Astrocyte (in vitro differentiated cells and primary cell): ENCODE results near the gene CEP68. TPM values are rescaled to one million over a fixed set of nuclear protein-coding genes. Genes with fewer than 3 reads are reported as not detected.

ENCODE experiments used
- DNase-seq: peaks from one replicate; pipeline ENCODE4 v3.0.0-alpha.2; 2010; ENCODE audit warnings: low read depth
- FAIRE-seq: peaks from 2 replicates; lab custom pipeline; 2011; peaks lifted over from hg19 to GRCh38; lab: Jason Lieb, UNC
- H2AFZ ChIP-seq: 2 replicates; pipeline ENCODE4 v1.6.0; 2012; ENCODE audit warnings: low read depth, low read length, inconsistent platforms
- H3K27ac ChIP-seq: 2 replicates; pipeline ENCODE4 v1.5.1; 2011; ENCODE audit warnings: low read depth, low read length, inconsistent platforms
- H3K27me3 ChIP-seq: 2 replicates; pipeline ENCODE4 v1.6.0; 2011; ENCODE audit warnings: low read length, inconsistent platforms; ENCODE audit not compliant: insufficient read depth
- H3K36me3 ChIP-seq: 2 replicates; pipeline ENCODE4 v1.5.1; 2011; ENCODE audit warnings: low read length, inconsistent platforms; ENCODE audit not compliant: insufficient read depth
- H3K4me1 ChIP-seq: 2 replicates; pipeline ENCODE4 v1.5.1; 2011; ENCODE audit warnings: low read length, inconsistent platforms; ENCODE audit not compliant: insufficient read depth
- H3K4me2 ChIP-seq: 2 replicates; pipeline ENCODE4 v1.6.0; 2012; ENCODE audit warnings: low read length, inconsistent platforms
- H3K4me3 ChIP-seq: 2 replicates; pipeline ENCODE4 v1.5.1; 2011; ENCODE audit warnings: low read depth, mild to moderate bottlenecking, low read length, inconsistent platforms; ENCODE audit not compliant: insufficient read depth
- H3K79me2 ChIP-seq: 2 replicates; pipeline ENCODE4 v1.6.0; 2012; ENCODE audit warnings: mild to moderate bottlenecking, low read length, inconsistent platforms; ENCODE audit not compliant: insufficient read depth
- H3K9ac ChIP-seq: 2 replicates; pipeline ENCODE4 v1.6.0; 2012; ENCODE audit warnings: mild to moderate bottlenecking, low read length, inconsistent platforms
- H3K9me3 ChIP-seq: 2 replicates; pipeline ENCODE4 v1.5.1; 2012; ENCODE audit warnings: low read depth, mild to moderate bottlenecking, low read length, inconsistent platforms; ENCODE audit not compliant: insufficient read depth
- H4K20me1 ChIP-seq: 2 replicates; pipeline ENCODE4 v1.6.0; 2012; ENCODE audit warnings: low read length, inconsistent platforms; ENCODE audit not compliant: insufficient read depth
- H3K27ac Mint-ChIP-seq: one replicate; pipeline ENCODE4 v1.8.0; 2021; ENCODE audit warnings: mild to moderate bottlenecking, mixed read lengths; ENCODE audit not compliant: unreplicated experiment
- H3K27me3 Mint-ChIP-seq: one replicate; pipeline ENCODE4 v1.8.0; 2021; ENCODE audit warnings: low read depth, mixed read lengths; ENCODE audit not compliant: unreplicated experiment
- H3K36me3 Mint-ChIP-seq: one replicate; pipeline ENCODE4 v1.8.0; 2021; ENCODE audit warnings: low read depth, mixed read lengths; ENCODE audit not compliant: unreplicated experiment
- H3K4me1 Mint-ChIP-seq: one replicate; pipeline ENCODE4 v1.8.0; 2021; ENCODE audit warnings: low read depth, mixed read lengths; ENCODE audit not compliant: unreplicated experiment
- H3K4me3 Mint-ChIP-seq: one replicate; pipeline ENCODE4 v1.8.0; 2021; ENCODE audit warnings: mild to moderate bottlenecking, moderate library complexity, mixed read lengths; ENCODE audit not compliant: unreplicated experiment
- H3K9me3 Mint-ChIP-seq: one replicate; pipeline ENCODE4 v1.8.0; 2021; ENCODE audit warnings: mild to moderate bottlenecking, mixed read lengths; ENCODE audit not compliant: unreplicated experiment
- CTCF ChIP-seq: IDR thresholded peaks from 2 replicates; pipeline ENCODE4 v1.5.1; 2011; ENCODE audit warnings: low read depth, mild to moderate bottlenecking, inconsistent platforms, low read length, moderate library complexity; ENCODE audit not compliant: insufficient read depth
- EZH2 ChIP-seq: IDR thresholded peaks from 2 replicates; pipeline ENCODE4 v1.6.1; 2012; ENCODE audit warnings: mild to moderate bottlenecking, low read length, inconsistent platforms; ENCODE audit not compliant: insufficient read depth
- total RNA-seq: library from RNA; stranded (reverse); gene quantifications from 2 replicates; pipeline ENCODE4 v1.2.1, GENCODE V29; 2021

The CEP68 gene
- total RNA-seq, 1 donor from 2014 or later, result 6.9 TPM

DNA sequence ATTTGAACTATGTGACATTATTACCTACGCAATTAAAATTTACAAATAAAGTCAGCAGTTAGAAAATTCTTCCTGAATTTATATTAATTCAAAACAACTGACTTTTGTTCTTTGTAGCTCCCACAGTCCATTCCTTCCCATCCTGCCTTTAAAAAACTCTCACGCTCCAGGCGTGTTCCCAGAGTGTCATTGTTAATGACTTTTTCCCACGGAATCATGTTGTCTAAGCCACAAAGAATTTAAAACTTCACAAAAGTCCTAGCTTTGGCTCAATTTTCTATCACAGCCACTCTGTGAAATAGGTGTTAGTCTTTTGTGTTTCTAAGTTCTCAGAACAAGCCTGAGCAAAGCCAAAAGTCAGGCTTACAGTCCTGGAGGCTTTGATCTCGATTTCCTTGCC is 40.5 kb upstream of the CEP68 start:
- H3K36me3 Mint-ChIP-seq, result peaks cover 43% of the 10 kb centered on the region
- H3K4me3 Mint-ChIP-seq, result peak overlapping the region; percentile 20
- H3K4me3 ChIP-seq, result no peak overlapping the region
- peak overlapping the region; percentile 48 for H3K27ac ChIP-seq
- H3K4me2 ChIP-seq, result no peak overlapping the region
- no peaks in the 10 kb centered on the region for H4K20me1 ChIP-seq
- H3K4me1 Mint-ChIP-seq, result peaks cover 13% of the 10 kb centered on the region
- no peaks in the 10 kb centered on the region for H3K9me3 Mint-ChIP-seq
- H3K36me3 ChIP-seq, result peaks cover under 1% of the 10 kb centered on the region
- no peaks in the 10 kb centered on the region for H3K9me3 ChIP-seq
- TF ChIP-seq EZH2 (no peak), CTCF (no peak)
- FAIRE-seq (no peak), DNase-seq (peak; percentile 73)
- H3K79me2 ChIP-seq, result no peaks in the 10 kb centered on the region
- H3K27ac Mint-ChIP-seq, result peak overlapping the region; percentile 72
- peak overlapping the region; percentile 53 for H3K9ac ChIP-seq
- no peaks in the 10 kb centered on the region for H3K27me3 ChIP-seq
- H2AFZ ChIP-seq, result peak overlapping the region; percentile 7
- peaks cover 4% of the 10 kb centered on the region for H3K4me1 ChIP-seq
- no peaks in the 10 kb centered on the region for H3K27me3 Mint-ChIP-seq

DNA sequence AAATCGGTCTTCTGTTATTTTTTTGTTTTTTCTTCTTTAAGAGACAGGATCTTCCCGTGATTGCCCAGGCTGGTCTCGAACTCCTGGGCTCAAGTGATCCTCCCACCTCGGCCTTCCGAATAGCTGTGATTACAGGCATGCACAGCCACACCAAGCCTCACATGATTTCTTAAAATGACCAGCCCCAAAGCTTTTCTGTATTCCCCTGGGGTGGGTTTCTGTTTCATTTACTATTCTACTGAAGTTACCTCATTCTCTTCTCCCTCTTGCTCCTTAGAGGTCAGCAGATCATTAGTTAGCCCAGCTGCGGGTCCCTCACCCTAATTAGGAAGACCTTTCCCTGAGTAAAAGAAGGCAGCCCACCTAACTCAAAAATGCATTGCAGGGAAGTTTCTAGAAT is 39.4 kb upstream of the CEP68 start:
- DNase-seq (no peak), FAIRE-seq (no peak)
- no peak overlapping the region for H2AFZ ChIP-seq
- no peaks in the 10 kb centered on the region for H4K20me1 ChIP-seq
- H3K4me1 ChIP-seq, result peaks cover 4% of the 10 kb centered on the region
- peak overlapping the region; percentile 27 for H3K27ac Mint-ChIP-seq
- peaks cover 13% of the 10 kb centered on the region for H3K4me1 Mint-ChIP-seq
- H3K9ac ChIP-seq, result no peak overlapping the region
- H3K4me3 ChIP-seq, result no peak overlapping the region
- no peak overlapping the region for H3K4me2 ChIP-seq
- H3K36me3 Mint-ChIP-seq, result peaks cover 43% of the 10 kb centered on the region
- H3K36me3 ChIP-seq, result peaks cover 2% of the 10 kb centered on the region
- H3K9me3 ChIP-seq, result no peaks in the 10 kb centered on the region
- no peaks in the 10 kb centered on the region for H3K27me3 Mint-ChIP-seq
- no peaks in the 10 kb centered on the region for H3K27me3 ChIP-seq
- H3K27ac ChIP-seq, result no peak overlapping the region
- H3K9me3 Mint-ChIP-seq, result no peaks in the 10 kb centered on the region
- TF ChIP-seq CTCF, result no peak
- no peak for TF ChIP-seq EZH2
- no peaks in the 10 kb centered on the region for H3K79me2 ChIP-seq
- H3K4me3 Mint-ChIP-seq, result peak overlapping the region; percentile 50

DNA sequence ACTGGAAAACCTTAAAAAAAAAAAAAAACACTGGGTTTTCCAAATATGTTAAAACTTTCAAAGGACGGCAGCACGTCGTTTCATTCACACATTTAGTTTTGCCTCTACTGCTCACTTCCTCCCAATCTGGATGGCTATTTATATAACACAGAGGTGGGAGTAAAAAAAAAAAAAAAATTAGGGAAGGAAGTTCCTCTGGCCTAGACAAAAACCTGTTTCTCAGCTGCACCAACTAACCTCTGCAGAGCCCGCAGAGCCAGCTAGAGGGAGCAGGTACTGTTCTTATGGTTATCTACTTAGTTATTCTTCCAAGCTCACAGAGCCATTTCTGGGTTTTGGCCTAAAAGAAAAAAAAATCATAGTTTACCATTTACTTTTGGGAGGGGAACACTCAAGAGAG is 38.9 kb upstream of the CEP68 start:
- Histone ChIP-seq H3K9me3 (no peaks in the 10 kb centered on the region), H3K4me1 (peaks cover 4% of the 10 kb centered on the region), H4K20me1 (no peaks in the 10 kb centered on the region), H3K27ac (no peak overlapping the region), H2AFZ (no peak overlapping the region), H3K36me3 (peaks cover 2% of the 10 kb centered on the region), H3K27me3 (no peaks in the 10 kb centered on the region), H3K4me2 (no peak overlapping the region), H3K79me2 (no peaks in the 10 kb centered on the region), H3K9ac (no peak overlapping the region), H3K4me3 (no peak overlapping the region)
- Mint-ChIP-seq H3K9me3 (no peaks in the 10 kb centered on the region), H3K36me3 (peaks cover 45% of the 10 kb centered on the region), H3K4me3 (no peak overlapping the region), H3K27me3 (no peaks in the 10 kb centered on the region), H3K27ac (no peak overlapping the region), H3K4me1 (peaks cover 13% of the 10 kb centered on the region)
- TF ChIP-seq EZH2 (no peak), CTCF (no peak)
- DNase-seq (no peak), FAIRE-seq (no peak)
